Transverse colon (tissue), 4 donors: ENCODE results near the gene CARHSP1. TPM values are rescaled to one million over a fixed set of nuclear protein-coding genes. Genes with fewer than 3 reads are reported as not detected.

Source experiments
- DNase-seq: peaks from one replicate; pipeline ENCODE4 v3.0.0-alpha.2; 2019
- H3K27ac ChIP-seq, 4 donors: fragments of 200-600 bp; sonication (generic); 2 replicates each; pipeline ENCODE4 v1.5.1; 2016 to 2018; ENCODE audit warnings: inconsistent platforms in 4 of 4
- H3K27me3 ChIP-seq: fragments of 200-600 bp; sonication (generic); 2 replicates; pipeline ENCODE4 v1.5.1; 2017; ENCODE audit warnings: inconsistent platforms
- H3K36me3 ChIP-seq, 4 donors: fragments of 200-600 bp; sonication (generic); 2 replicates each; pipeline ENCODE4 v1.5.1; 2017 to 2019; ENCODE audit warnings: inconsistent platforms in 4 of 4
- H3K4me1 ChIP-seq, 4 donors: fragments of 200-600 bp; sonication (generic); 2 replicates each; pipeline ENCODE4 v1.5.1; 2017 to 2020; ENCODE audit warnings: inconsistent platforms in 4 of 4
- H3K4me3 ChIP-seq, 4 donors: fragments of 200-600 bp; sonication (generic); 1 replicate in 1 of 4; 2 replicates in 3 of 4; pipeline versions ENCODE4 v1.5.1 to v1.6.1; 2017 to 2019; ENCODE audit warnings: inconsistent platforms in 4 of 4
- H3K9me3 ChIP-seq, 2 donors: fragments of 200-600 bp; sonication (generic); 2 replicates each; pipeline ENCODE4 v1.5.1; 2017 to 2019; ENCODE audit warnings: inconsistent platforms in 2 of 2
- EP300 ChIP-seq: sonication (generic); formaldehyde crosslinking; IDR thresholded peaks from one replicate; pipeline ENCODE4 v1.6.1; 2017; ENCODE audit warnings: antibody characterized with exemption, low read depth
- POLR2A ChIP-seq: fragments of 450-650 bp; IDR thresholded peaks from one replicate; pipeline ENCODE4 v1.6.1; 2016; ENCODE audit warnings: antibody characterized with exemption, mild to moderate bottlenecking, moderate library complexity
- POLR2AphosphoS5 ChIP-seq, 3 donors: sonication (generic); formaldehyde crosslinking; IDR thresholded peaks; one replicate each; pipeline ENCODE4 v1.6.1; 2016; ENCODE audit warnings: antibody characterized with exemption in 3 of 3
- WGBS, 2 donors: methylation state at CpG; one replicate each; pipeline ENCODE4 v1.1.5; 2018; ENCODE audit warnings: low coverage in 1 of 2; 5-methylcytosine and 5-hydroxymethylcytosine counted together
- in situ Hi-C, 4 donors: fragments of 200-750 bp; cut with MboI; loops; one replicate each; pipeline versions ENCODE4 v1.15.0 to v1.15.1; 2017; ENCODE audit warnings: low sequenced_read_pairs in 3 of 4, low pct_ligation_motif_present in 1 of 4, low pct_unique_long_range_greater_than_20kb in 1 of 4
- intact Hi-C: fragments of 100-400 bp; cut with DNase I; formaldehyde crosslinking; loops from one replicate; pipeline ENCODE4 v1.15.1; 2023; ENCODE audit warnings: low total_unique reads
- total RNA-seq, 4 donors: library from RNA; depleted of rRNA; stranded (reverse); fragments of >200 nt; gene quantifications; one replicate each; pipeline ENCODE4 v1.1.0, GENCODE V29; 2016
- TF ChIP-seq, protein P1 (sequence below), 5 experiments: fragments of 200-600 bp in 3 of 5; fragments of 450-650 bp in 2 of 5; sonication (generic) in 3 of 5; IDR thresholded peaks; 1 replicate in 2 of 5; 2 replicates in 3 of 5; pipeline ENCODE4 v1.5.1; 2016 to 2017; ENCODE audit warnings: antibody characterized with exemption in 5 of 5, inconsistent platforms in 3 of 5, mild to moderate bottlenecking in 2 of 5, moderate library complexity in 1 of 5

Gene CARHSP1
- total RNA-seq, 4 donors from 2014 or later = 11.6 to 61.7 (median 39.6) TPM

GRCh38 chr16:8903004-8903403, 34.2 kb upstream of the CARHSP1 start:
- Histone ChIP-seq H3K36me3 (peaks cover 0 to 95% (median 47%) of the 10 kb centered on the region in 4 donors), H3K9me3 (no peaks in the 10 kb centered on the region), H3K4me1 (no peaks in the 10 kb centered on the region), H3K27me3 (no peaks in the 10 kb centered on the region), H3K4me3 (no peak overlapping the region), H3K27ac (no peak overlapping the region)
- in situ Hi-C loops (loop anchor here in 2 of 4 donors (10.0 kb wide), 1 partner anchor 102 kb away; no protein-coding TSS in a partner anchor), intact Hi-C loops (loop anchor here (10.0 kb wide), 1 partner anchor 102 kb away; no protein-coding TSS in a partner anchor)
- whole genome bisulfite sequencing, 2 donors = 92% methylated on average over 9 of the region's 9 CpGs; no CpG with 5 or more reads in 1 of the 2 donors
- TF ChIP-seq POLR2A (no peak), EP300 (no peak), POLR2AphosphoS5 (IDR thresholded peaks at IDR 0.05) (no peak)
- TF ChIP-seq, protein P1, sequence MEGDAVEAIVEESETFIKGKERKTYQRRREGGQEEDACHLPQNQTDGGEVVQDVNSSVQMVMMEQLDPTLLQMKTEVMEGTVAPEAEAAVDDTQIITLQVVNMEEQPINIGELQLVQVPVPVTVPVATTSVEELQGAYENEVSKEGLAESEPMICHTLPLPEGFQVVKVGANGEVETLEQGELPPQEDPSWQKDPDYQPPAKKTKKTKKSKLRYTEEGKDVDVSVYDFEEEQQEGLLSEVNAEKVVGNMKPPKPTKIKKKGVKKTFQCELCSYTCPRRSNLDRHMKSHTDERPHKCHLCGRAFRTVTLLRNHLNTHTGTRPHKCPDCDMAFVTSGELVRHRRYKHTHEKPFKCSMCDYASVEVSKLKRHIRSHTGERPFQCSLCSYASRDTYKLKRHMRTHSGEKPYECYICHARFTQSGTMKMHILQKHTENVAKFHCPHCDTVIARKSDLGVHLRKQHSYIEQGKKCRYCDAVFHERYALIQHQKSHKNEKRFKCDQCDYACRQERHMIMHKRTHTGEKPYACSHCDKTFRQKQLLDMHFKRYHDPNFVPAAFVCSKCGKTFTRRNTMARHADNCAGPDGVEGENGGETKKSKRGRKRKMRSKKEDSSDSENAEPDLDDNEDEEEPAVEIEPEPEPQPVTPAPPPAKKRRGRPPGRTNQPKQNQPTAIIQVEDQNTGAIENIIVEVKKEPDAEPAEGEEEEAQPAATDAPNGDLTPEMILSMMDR (IDR thresholded peaks at IDR 0.05) = no peak
- DNase-seq = no peak

DNA sequence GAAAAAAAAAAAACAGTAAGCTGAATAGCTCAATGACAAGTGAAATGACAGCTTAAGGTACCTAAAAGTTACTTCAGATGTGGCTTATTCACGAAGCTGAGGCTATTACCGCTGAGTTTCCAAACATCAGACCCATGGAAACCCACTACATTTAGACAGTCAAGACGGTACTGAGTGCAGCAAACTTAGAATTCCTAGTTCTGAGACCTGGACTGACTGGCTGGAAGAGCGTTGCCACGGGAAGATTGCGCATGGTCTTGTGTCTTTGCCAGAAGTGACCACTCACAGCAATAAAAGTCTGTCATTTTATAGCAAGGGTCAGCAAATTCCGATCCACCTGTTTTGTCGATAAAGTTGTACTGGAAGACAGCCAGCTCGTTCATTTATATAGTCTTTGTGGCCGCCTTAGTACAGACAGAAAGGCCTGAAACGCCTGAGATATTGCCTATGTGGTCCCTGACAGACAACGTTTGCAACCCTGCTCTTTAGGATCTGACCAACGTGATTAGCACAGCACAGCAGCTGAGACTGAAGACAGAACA, 32.6 kb upstream of the CARHSP1 start:
- 70 to 84% methylated on average over 4 to 13 of the region's 13 CpGs for WGBS, 2 donors
- in situ Hi-C loops = loop anchor here in 2 of 4 donors (10.0 kb wide), 1 partner anchor 103 kb away; no protein-coding TSS in a partner anchor

GRCh38 chr16:8900343-8900742, 31.5 kb upstream of the CARHSP1 start:
- WGBS, 2 donors = 80 to 83% methylated on average over 5 of the region's 5 CpGs
- in situ Hi-C loops (loop anchor here in 2 of 4 donors (10.0 kb wide), 1 partner anchor 104 kb away; no protein-coding TSS in a partner anchor), intact Hi-C loops (loop anchor here (10.0 kb wide), 1 partner anchor 104 kb away; no protein-coding TSS in a partner anchor)
- peaks cover 0 to 97% (median 50%) of the 10 kb centered on the region in 4 donors for H3K36me3 ChIP-seq
- no peak overlapping the region for H3K4me3 ChIP-seq
- no peaks in the 10 kb centered on the region for H3K9me3 ChIP-seq
- no peak overlapping the region for H3K27ac ChIP-seq
- TF ChIP-seq, protein P1 (IDR thresholded peaks at IDR 0.05) = no peak
- no peak for TF ChIP-seq POLR2A
- H3K27me3 ChIP-seq = no peaks in the 10 kb centered on the region
- DNase-seq = no peak
- H3K4me1 ChIP-seq = no peaks in the 10 kb centered on the region

More for the DNA sequence above, 32.6 kb upstream of the CARHSP1 start:
- Histone ChIP-seq H3K36me3 (peaks cover 0 to 97% (median 50%) of the 10 kb centered on the region in 4 donors), H3K9me3 (no peaks in the 10 kb centered on the region), H3K27ac (no peak overlapping the region), H3K27me3 (no peaks in the 10 kb centered on the region), H3K4me3 (no peak overlapping the region), H3K4me1 (no peaks in the 10 kb centered on the region)
- TF ChIP-seq POLR2AphosphoS5 (IDR thresholded peaks at IDR 0.05) (no peak), POLR2A (no peak), EP300 (no peak)
- TF ChIP-seq, protein P1 (IDR thresholded peaks at IDR 0.05) = no peak
- DNase-seq = no peak
- intact Hi-C loops = loop anchor here (10.0 kb wide), 1 partner anchor 103 kb away; no protein-coding TSS in a partner anchor

DNA sequence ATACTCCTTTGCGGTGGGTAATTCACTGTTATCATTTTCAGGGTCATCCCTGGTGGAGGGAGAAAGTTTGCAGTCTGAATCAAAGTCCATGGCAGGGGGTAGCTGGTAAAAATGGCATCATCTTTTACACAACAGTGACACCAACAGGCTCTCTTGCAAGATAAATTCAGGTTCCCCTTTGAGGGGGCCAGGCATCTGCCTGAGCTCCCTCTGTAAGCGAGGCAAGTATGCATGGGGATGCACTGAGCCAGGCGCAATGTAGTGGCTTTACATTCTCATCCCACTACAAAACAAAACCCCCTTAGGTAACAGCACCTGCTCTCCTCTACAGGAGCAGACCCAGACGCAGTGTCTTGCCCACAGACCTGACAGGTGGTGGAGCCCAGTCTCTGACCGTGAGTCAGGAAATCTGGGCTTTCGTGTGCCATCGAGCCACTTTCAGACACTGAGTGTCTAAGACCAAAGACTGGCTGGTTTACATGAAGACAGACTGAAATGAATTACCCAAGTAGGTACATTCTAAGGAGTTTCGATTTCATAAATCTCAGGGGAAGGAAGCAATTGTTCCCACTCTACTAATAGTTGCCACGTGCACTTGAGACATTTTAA, 31.0 kb upstream of the CARHSP1 start:
- H3K27me3 ChIP-seq = no peaks in the 10 kb centered on the region
- H3K4me3 ChIP-seq = no peak overlapping the region
- TF ChIP-seq POLR2AphosphoS5 (IDR thresholded peaks at IDR 0.05) (no peak), POLR2A (no peak), EP300 (no peak)
- TF ChIP-seq, protein P1 (IDR thresholded peaks at IDR 0.05) = no peak
- WGBS, 2 donors = 75 to 87% methylated on average over 2 to 9 of the region's 9 CpGs
- H3K27ac ChIP-seq = no peak overlapping the region
- DNase-seq = no peak
- no peaks in the 10 kb centered on the region for H3K9me3 ChIP-seq
- in situ Hi-C loops = loop anchor here in 3 of 4 donors (10.0 to 25.0 kb wide), 3 partner anchors 105 to 238 kb away; partner anchors contain the start of gene ABAT (in 1 of the 3)
- intact Hi-C loops = loop anchor here (10.0 kb wide), 1 partner anchor 105 kb away; no protein-coding TSS in a partner anchor
- peaks cover 0 to 97% (median 50%) of the 10 kb centered on the region in 4 donors for H3K36me3 ChIP-seq
- no peaks in the 10 kb centered on the region for H3K4me1 ChIP-seq
